Measurements from ENCODE around the gene GNG7.
"Not testable (repeated sequence)": the region's sequence is repeated elsewhere in the genome, so short reads cannot be mapped to it uniquely, and the experiment has no call there.

GNG7 gene

GRCh38 chr19:2529473-2529918, 173.0 kb downstream of the GNG7 start:
- no peak for DNase-seq

DNA sequence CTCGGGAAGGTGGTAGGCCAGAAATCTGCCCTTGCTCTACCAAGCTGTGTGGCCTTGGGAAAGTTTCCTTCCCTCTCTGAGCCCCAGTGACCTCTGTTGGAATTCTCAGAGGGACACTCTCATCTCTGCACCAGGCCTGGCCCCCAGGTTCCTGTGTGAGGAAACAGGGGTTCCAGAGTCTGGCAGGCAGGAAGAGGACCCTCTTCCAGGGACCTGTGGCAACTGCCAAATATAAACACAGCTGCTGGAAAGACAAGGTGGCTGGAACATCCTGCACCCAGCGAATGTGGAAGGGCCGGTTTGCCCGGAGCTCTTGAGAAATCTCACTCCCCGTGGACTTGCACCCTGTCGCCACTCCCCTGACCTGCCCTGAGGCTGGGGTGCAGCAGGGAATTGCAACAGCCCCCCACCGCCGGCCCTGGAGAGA, 173.8 kb downstream of the GNG7 start:
- DNase-seq = no peak

- DNase-seq = no peak
Observed at GRCh38 chr19:2527686-2528085, 174.8 kb downstream of the GNG7 start.

DNA sequence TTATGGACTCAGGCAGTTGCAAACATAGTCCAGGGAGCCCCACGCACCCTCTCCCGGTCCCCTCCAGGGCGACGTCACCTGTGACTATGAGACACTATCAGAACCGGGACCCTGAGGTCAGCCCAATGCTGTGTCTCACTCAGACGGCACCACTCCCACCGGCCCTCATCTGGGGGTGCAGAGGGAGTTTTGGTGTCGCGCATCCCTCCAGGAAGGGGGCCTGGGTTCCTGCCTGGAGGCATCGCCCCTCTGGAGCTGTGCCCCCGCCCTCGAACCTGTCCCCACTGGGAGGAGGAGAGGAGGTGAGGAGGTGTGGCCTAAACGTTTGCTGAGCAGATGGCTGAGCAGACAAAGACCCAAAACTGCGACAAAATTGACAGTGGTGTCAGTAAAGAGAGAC, 175.3 kb downstream of the GNG7 start:
- no peak for DNase-seq

- peak in 1 of 2 experiments; percentile 45 for DNase-seq
Observed at GRCh38 chr19:2524840-2525723, 177.4 kb downstream of the GNG7 start.

- DNase-seq = no peak
Observed at GRCh38 chr19:2524361-2524839, 178.1 kb downstream of the GNG7 start.

GRCh38 chr19:2523630-2524311, 178.7 kb downstream of the GNG7 start:
- no peak for DNase-seq

GRCh38 chr19:2519482-2519881, 183.0 kb downstream of the GNG7 start:
- no peak for DNase-seq

DNA sequence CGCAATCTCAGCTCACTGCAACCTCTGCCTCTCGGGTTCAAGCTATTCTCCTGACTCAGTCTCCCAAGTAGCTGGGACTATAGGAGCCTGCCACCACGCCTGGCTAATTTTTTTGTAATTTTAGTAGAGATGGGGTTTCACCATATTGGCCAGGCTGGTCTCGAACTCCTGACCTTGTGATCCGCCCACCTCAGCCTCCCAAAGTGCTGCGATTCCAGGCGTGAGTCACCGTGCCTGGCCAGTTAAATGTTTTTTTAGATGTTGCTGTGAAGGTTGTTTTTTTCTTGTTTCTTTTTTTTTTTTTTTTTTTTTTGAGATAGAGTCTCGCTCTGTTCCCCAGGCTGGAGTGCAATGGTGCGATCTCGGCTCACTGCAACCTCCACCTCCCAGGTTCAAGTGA, 183.6 kb downstream of the GNG7 start:
- not testable (repeated sequence) for DNase-seq

DNA sequence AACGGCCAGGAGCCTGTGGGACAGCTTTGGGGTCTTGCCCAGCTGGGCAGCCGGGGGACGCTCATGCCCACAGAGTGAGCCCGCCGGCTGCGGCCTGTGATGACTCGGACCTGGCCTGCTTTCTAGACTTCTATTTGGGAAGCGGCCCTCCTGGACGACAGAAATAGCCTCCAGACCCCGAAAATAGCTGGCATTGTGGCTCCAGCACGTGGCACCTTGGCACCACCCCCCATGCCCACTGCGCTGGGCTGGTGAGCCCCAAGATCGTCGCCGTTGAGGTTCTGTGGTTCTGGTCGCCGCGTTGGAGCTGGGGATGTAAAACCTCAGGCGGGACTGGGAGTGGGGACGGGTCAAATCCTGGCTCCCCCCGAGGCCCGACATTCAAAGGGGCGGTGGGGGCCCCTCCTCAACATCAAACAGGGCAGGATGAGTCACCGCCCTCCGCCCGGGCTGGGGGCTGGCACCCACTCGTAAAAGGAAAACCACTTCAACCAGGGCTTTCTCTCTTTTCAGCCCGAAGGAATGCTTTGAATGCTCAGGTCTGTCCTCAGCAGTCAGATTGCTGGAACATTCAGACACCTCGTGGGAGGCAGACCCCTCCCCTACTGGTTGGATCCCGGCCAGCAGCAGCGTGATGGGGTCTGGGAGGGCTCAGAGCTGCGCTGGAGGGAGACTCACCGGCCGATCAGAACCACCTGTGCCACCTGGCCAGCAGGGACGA, 184.5 kb downstream of the GNG7 start:
- no peak for DNase-seq

DNA sequence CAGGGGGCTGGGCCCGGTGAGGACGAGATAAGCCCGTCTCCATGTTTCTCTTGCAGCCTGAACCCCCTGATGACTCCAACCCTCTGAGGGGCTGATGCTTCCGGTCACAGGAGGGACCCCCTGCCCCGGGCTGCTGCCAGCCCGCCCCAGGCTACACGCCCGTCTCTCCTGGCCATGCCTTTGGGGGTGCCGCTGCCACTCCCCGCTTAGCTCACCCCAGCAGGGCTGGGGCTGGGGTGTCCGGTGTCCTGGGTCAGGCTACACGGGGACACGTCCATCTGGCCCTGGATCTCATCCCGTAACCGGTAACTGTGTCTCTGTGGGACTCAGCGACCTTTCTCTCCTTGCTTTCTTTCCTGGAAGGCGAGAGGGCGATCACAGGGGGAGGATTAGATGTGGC, 185.8 kb downstream of the GNG7 start:
- DNase-seq = no peak

DNA sequence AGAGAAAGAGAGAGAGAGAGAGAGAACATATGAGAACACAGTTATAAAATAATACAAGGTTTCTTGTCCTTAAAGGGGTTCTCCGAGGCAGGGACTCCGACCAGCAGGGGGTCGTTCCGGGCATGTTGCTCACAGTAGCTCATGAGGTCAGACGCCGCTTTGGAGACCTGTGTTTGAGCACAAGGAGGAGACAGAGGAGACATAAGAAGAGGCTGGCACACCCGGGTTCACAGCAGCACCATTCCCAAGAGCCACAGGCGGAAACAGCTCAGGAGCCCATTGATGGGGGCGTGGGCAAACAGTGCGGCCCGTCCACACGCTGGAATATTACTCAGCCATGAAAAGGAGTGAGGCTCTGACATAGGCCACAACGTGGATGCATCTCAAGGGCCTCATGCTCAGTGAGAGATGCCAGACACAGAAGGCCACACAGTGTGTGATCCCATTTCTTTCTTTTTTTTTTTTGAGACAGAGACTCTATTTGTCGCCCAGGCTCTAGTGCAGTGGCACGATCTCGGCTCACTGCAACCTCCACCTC, 187.4 kb downstream of the GNG7 start:
- DNase-seq = no peak

GRCh38 chr19:2512523-2513431, 189.7 kb downstream of the GNG7 start:
- DNase-seq = no peak

DNA sequence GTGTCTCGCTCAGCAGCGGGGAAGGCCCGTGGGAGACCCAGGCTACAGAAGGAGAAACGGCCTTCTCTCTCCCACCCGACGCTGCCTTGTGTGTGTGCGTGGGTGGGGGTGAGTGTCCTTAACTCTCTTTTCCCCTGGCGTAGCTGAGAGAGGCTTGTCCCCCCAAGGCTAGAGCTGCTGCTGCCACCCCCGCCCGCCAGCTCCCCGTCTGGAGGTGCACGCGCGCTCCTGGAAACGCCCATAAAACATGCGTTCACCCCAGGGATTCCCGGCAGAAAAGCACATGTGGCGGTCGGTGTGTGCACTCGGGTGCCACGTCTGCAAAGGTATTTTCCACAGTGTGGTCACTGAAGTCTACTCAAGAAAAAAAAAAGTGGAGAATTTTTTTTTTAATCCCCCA, 190.5 kb downstream of the GNG7 start:
- DNase-seq = no peak

DNA sequence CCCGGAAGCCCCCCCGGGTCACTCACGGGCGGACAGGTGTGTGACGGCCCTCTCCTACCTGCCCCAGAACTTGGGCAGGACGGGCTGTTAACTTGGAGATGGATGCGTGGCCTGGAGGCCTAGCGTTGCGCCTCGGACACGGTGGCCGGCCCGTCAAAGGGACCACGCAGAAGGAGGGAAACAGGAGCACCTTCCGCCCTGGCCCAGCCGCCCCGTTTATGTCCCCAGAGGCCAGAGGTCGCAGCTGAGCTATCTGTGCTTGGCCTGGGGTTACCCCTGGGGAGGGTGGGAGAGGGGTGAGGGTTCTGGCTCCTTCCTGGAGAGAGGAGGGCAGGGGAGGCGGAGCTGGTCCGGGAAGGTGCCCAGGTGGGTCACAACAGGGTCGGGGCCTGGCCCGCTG, 190.9 kb downstream of the GNG7 start:
- DNase-seq = no peak

GRCh38 chr19:2509096-2509495, 193.4 kb downstream of the GNG7 start:
- no peak for DNase-seq

DNA sequence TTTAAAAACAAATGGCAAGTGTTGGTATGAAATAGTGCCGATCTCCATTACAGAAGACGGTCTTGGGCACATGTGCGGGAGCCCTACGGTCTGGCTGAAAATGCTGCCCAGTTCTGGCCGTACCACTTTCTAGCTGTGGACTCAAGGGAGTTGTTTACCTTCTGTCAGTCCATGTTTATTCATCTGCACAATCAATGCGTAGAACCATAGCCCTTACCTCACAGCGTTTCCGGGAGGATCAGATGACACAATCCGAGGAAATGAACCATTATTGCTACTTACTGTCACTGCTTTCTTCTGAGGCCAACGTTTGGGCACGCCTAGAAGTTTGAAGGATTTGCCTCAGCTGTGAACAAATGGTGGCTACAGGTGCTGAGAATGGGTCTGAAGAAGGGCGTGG, 195.4 kb downstream of the GNG7 start:
- DNase-seq = no peak

DNA sequence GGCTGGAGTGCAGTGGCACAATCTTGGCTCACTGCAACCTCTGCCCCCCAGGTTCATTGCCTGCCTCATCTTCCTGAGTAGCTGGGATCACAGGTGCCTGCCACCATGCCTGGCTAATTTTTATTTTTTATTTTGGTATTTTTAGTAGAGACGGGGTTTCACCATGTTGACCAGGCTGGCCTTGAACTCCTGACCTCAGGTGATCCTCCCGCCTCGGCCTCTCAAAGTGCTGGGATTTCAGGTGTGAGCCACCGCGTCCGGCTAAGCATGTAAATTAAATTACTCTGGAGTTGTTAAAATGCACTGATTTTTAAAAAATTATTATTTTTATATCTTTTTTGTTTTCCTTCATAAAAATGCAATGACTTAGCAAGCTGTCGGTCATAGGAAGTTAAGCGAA, 195.8 kb downstream of the GNG7 start:
- not testable (repeated sequence) for DNase-seq

DNA sequence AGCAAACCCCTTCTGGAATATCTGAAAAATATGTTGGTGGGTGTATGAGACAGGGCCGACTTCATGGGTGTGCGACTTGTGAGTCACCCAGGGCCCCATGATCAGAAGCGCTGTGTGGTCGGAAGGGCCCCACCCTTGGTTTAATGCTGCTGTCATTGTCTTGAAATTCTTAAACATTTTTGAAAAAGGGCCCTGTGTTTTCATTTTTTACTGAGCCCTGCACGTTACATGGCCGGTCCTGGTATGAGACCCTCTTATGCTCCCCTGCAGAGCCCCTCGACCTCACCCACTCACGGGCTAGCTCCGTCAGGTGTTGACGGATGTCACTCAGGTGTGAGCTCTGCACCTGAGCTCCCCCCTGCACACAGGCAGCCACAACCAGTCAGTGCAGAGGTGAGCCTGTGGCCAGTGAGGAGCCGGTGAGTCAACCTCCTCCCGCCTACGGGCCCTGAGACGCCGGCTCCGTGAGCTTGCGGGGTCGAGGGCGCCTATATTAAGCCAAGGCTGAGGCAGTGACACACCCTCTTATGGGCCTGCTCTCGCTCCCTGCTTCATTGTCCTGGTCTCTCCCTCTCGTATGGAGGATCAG, 198.9 kb downstream of the GNG7 start:
- no peak for DNase-seq

GRCh38 chr19:2500841-2501261, 201.6 kb downstream of the GNG7 start:
- DNase-seq = no peak

DNA sequence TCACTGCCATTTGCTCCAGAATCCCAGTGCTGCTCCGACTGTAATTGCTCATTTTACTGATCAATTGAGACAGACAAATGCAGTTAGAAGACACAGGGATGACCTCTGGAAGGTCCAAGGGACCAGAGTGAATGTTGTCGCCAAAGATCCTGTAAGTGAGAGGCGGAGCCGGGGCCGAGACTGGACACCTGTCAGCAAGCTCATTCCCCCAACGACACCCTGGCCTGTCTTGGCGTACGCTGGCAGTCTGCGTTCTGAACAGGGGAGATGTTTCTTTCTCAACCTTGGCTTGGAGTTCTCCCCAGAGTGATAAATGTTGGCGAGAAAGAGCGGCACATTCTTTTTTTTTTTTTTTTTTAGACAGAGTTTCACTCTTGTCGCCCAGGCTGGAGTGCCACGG, 202.3 kb downstream of the GNG7 start:
- DNase-seq = no peak

- DNase-seq = no peak
Observed at GRCh38 chr19:2497186-2497585, 205.3 kb downstream of the GNG7 start.

All from cerebellar nuclear complex (tissue), 1 donor.